HEK293T (cell line): Measurements from ENCODE around the gene TTLL13.

ENCODE experiments used
- ARNT ChIP-seq: fragments of 450-650 bp; IDR thresholded peaks from 2 replicates; pipeline ENCODE4 v1.6.1; 2017; ENCODE audit warnings: mild to moderate bottlenecking
- BHLHE40 ChIP-seq: fragments of 450-650 bp; IDR thresholded peaks from 2 replicates; pipeline ENCODE4 v1.6.1; 2016; ENCODE audit warnings: mild to moderate bottlenecking, moderate library complexity, borderline replicate concordance
- FOXA1 ChIP-seq: fragments of 450-650 bp; IDR thresholded peaks from 2 replicates; pipeline ENCODE4 v1.6.1; 2016; ENCODE audit warnings: mild to moderate bottlenecking
- FOXK2 ChIP-seq: fragments of 450-650 bp; IDR thresholded peaks from 2 replicates; pipeline ENCODE4 v1.6.1; 2016; ENCODE audit warnings: mild to moderate bottlenecking
- FOXM1 ChIP-seq: fragments of 450-650 bp; IDR thresholded peaks from 2 replicates; pipeline ENCODE4 v1.6.1; 2017; ENCODE audit warnings: mild to moderate bottlenecking, borderline replicate concordance
- PKNOX1 ChIP-seq: fragments of 450-650 bp; IDR thresholded peaks from 2 replicates; pipeline ENCODE4 v1.6.1; 2016
- SP1 ChIP-seq: fragments of 450-650 bp; IDR thresholded peaks from 2 replicates; pipeline ENCODE4 v1.6.1; 2017
- SUZ12 ChIP-seq: fragments of 450-650 bp; IDR thresholded peaks from 2 replicates; pipeline ENCODE4 v1.6.1; 2016; ENCODE audit warnings: mild to moderate bottlenecking

GRCh38 chr15:90291679-90292356 is 42.5 kb downstream of the TTLL13 start:
- TF ChIP-seq FOXK2 (no peak), SP1 (no peak), ARNT (no peak), PKNOX1 (no peak), BHLHE40 (no peak), FOXA1 (no peak), FOXM1 (no peak), SUZ12 (no peak)
